WTC11 (cell line): ENCODE measurements around the gene THAP2. TPM values are rescaled to one million over a fixed set of nuclear protein-coding genes. Genes with fewer than 3 reads are reported as not detected.

Source experiments
- ATAC-seq: fragments of 200-7000 bp; cut with Tn5 transposase; 2 replicates; pipeline ENCODE4 v1.10.0; 2021; ENCODE audit warnings: mild to moderate bottlenecking, moderate library complexity
- CTCF ChIA-PET: fragments of 300-600 bp; sonication (Branson Sonifier 250); formaldehyde crosslinking; loops from one replicate; lab custom pipeline; 2021; ENCODE audit warnings: antibody characterized with exemption; lab: Charles Lee
- POLR2A ChIA-PET: fragments of 350-600 bp; sonication (Branson Sonifier 250); formaldehyde crosslinking; loops from one replicate; lab custom pipeline; 2021; ENCODE audit warnings: antibody characterized with exemption; lab: Charles Lee
- DNase-seq: peaks from one replicate; pipeline ENCODE4 v3.0.0; 2021; ENCODE audit warnings: low spot score
- H3K27ac Mint-ChIP-seq: 2 replicates; pipeline ENCODE4 v1.8.0; 2021; ENCODE audit warnings: mixed read lengths
- H3K27me3 Mint-ChIP-seq: 2 replicates; pipeline ENCODE4 v1.8.0; 2021; ENCODE audit warnings: low read depth, mild to moderate bottlenecking, moderate library complexity, mixed read lengths
- H3K36me3 Mint-ChIP-seq: 2 replicates; pipeline ENCODE4 v1.8.0; 2021; ENCODE audit warnings: mixed read lengths
- H3K4me1 Mint-ChIP-seq: 2 replicates; pipeline ENCODE4 v1.8.0; 2022; ENCODE audit warnings: mixed read lengths
- H3K4me3 Mint-ChIP-seq: 2 replicates; pipeline ENCODE4 v1.8.0; 2021; ENCODE audit warnings: mild to moderate bottlenecking, moderate library complexity, mixed read lengths
- H3K9me3 Mint-ChIP-seq: 2 replicates; pipeline ENCODE4 v1.8.0; 2021; ENCODE audit warnings: mixed read lengths
- AFF4 ChIP-seq: sonication (generic); formaldehyde crosslinking; IDR thresholded peaks from 2 replicates; pipeline ENCODE4 v1.8.1; 2023; ENCODE audit warnings: mild to moderate bottlenecking, missing genetic modification reagents, borderline replicate concordance
- ATF1 ChIP-seq: sonication (generic); formaldehyde crosslinking; IDR thresholded peaks from 2 replicates; pipeline ENCODE4 v1.8.1; 2023; ENCODE audit warnings: mild to moderate bottlenecking, moderate library complexity, missing genetic modification reagents
- CDX4 ChIP-seq: fragments of 250-450 bp; sonication (Bioruptor Pico); IDR thresholded peaks from 2 replicates; pipeline ENCODE4 v1.9.0; 2021; ENCODE audit warnings: moderate library complexity, mild to moderate bottlenecking, inconsistent platforms, borderline replicate concordance
- CREB1 ChIP-seq: sonication (generic); formaldehyde crosslinking; IDR thresholded peaks from 2 replicates; pipeline ENCODE4 v1.8.0; 2023; ENCODE audit warnings: mild to moderate bottlenecking, missing genetic modification reagents
- CREM ChIP-seq: sonication (generic); formaldehyde crosslinking; IDR thresholded peaks from 2 replicates; pipeline ENCODE4 v1.8.1; 2022; ENCODE audit warnings: mild to moderate bottlenecking, missing genetic modification reagents, moderate library complexity
- E2F1 ChIP-seq: sonication (generic); formaldehyde crosslinking; IDR thresholded peaks from 2 replicates; pipeline ENCODE4 v1.8.0; 2022; ENCODE audit warnings: mild to moderate bottlenecking, missing genetic modification reagents
- EMX1 ChIP-seq: fragments of 250-450 bp; sonication (Bioruptor Pico); IDR thresholded peaks from 2 replicates; pipeline ENCODE4 v1.8.0; 2021; ENCODE audit warnings: mild to moderate bottlenecking
- ETV6 ChIP-seq: sonication (generic); formaldehyde crosslinking; IDR thresholded peaks from 2 replicates; pipeline ENCODE4 v1.8.1; 2022; ENCODE audit warnings: mild to moderate bottlenecking, missing genetic modification reagents
- GTF2I ChIP-seq: fragments of 250-450 bp; sonication (Bioruptor Pico); conservative IDR thresholded peaks from 2 replicates; pipeline ENCODE4 v1.4.0; 2021; ENCODE audit warnings: mild to moderate bottlenecking
- HMGA2 ChIP-seq: fragments of 250-450 bp; sonication (Bioruptor Pico); IDR thresholded peaks from 2 replicates; pipeline ENCODE4 v1.4.0; 2021; ENCODE audit warnings: mild to moderate bottlenecking, moderate library complexity
- JUN ChIP-seq: sonication (generic); formaldehyde crosslinking; IDR thresholded peaks from 2 replicates; pipeline ENCODE4 v1.8.0; 2023; ENCODE audit warnings: mild to moderate bottlenecking, missing genetic modification reagents
- NR2C2 ChIP-seq: sonication (generic); formaldehyde crosslinking; IDR thresholded peaks from 2 replicates; pipeline ENCODE4 v1.8.0; 2022; ENCODE audit warnings: mild to moderate bottlenecking, missing genetic modification reagents
- OVOL2 ChIP-seq: fragments of 250-450 bp; sonication (Bioruptor Pico); IDR thresholded peaks from 2 replicates; pipeline ENCODE4 v1.9.0; 2021; ENCODE audit warnings: mild to moderate bottlenecking, borderline replicate concordance
- TCF7 ChIP-seq: sonication (generic); formaldehyde crosslinking; IDR thresholded peaks from 2 replicates; pipeline ENCODE4 v1.8.0; 2022; ENCODE audit warnings: mild to moderate bottlenecking, low read depth, missing genetic modification reagents, moderate library complexity
- TEAD1 ChIP-seq: sonication (generic); formaldehyde crosslinking; IDR thresholded peaks from 2 replicates; pipeline ENCODE4 v1.8.0; 2022; ENCODE audit warnings: mild to moderate bottlenecking, missing genetic modification reagents
- TEAD4 ChIP-seq: sonication (generic); formaldehyde crosslinking; IDR thresholded peaks from 2 replicates; pipeline ENCODE4 v1.8.0; 2022; ENCODE audit warnings: mild to moderate bottlenecking, missing genetic modification reagents
- ZBTB21 ChIP-seq: sonication (generic); formaldehyde crosslinking; IDR thresholded peaks from 2 replicates; pipeline ENCODE4 v1.8.1; 2023; ENCODE audit warnings: mild to moderate bottlenecking, missing genetic modification reagents, borderline replicate concordance
- ZNF232 ChIP-seq: sonication (generic); formaldehyde crosslinking; IDR thresholded peaks from 2 replicates; pipeline ENCODE4 v1.8.0; 2022; ENCODE audit warnings: mild to moderate bottlenecking, missing genetic modification reagents
- ZNF281 ChIP-seq: sonication (generic); formaldehyde crosslinking; IDR thresholded peaks from 2 replicates; pipeline ENCODE4 v1.8.0; 2023; ENCODE audit warnings: mild to moderate bottlenecking, missing genetic modification reagents
- ZNF317 ChIP-seq: sonication (generic); formaldehyde crosslinking; IDR thresholded peaks from 2 replicates; pipeline ENCODE4 v1.8.1; 2023; ENCODE audit warnings: low read depth, mild to moderate bottlenecking, moderate library complexity, missing genetic modification reagents, borderline replicate concordance
- ZNF671 ChIP-seq: fragments of 250-450 bp; sonication (Bioruptor Pico); IDR thresholded peaks from 2 replicates; pipeline ENCODE4 v1.8.0; 2021; ENCODE audit warnings: mild to moderate bottlenecking
- total RNA-seq: library from RNA; stranded (reverse); gene quantifications from 3 replicates; pipeline ENCODE4 v1.2.3, GENCODE V29; 2021

THAP2 gene
- total RNA-seq, 1 experiment from 2014 or later: 6.4 TPM

GRCh38 chr12:71671816-71672215 is 7.7 kb downstream of the THAP2 start:
- H3K27me3 Mint-ChIP-seq: no peaks in the 10 kb centered on the region
- CTCF ChIA-PET: no interaction called here

GRCh38 chr12:71682466-71682865 is 18.4 kb downstream of the THAP2 start:
- ChIA-PET CTCF (no interaction called here), POLR2A (no interaction called here)
- H3K36me3 Mint-ChIP-seq: no peaks in the 10 kb centered on the region
- DNase-seq: no peak
- H3K9me3 Mint-ChIP-seq: no peaks in the 10 kb centered on the region
- peaks cover 6% of the 10 kb centered on the region for H3K4me1 Mint-ChIP-seq
- H3K27me3 Mint-ChIP-seq: no peaks in the 10 kb centered on the region
- H3K4me3 Mint-ChIP-seq: no peak overlapping the region
- H3K27ac Mint-ChIP-seq: no peak overlapping the region
- no peak for ATAC-seq
- TF ChIP-seq E2F1 (CRISPR knock-in tag): no peak
- no peak for TF ChIP-seq EMX1 (CRISPR knock-in tag)
- no peak for TF ChIP-seq ZNF232
- no peak for TF ChIP-seq TEAD1
- no peak for TF ChIP-seq CREM (CRISPR knock-in tag)
- no peak for TF ChIP-seq JUN (CRISPR knock-in tag)
- TF ChIP-seq ETV6: no peak
- TF ChIP-seq ZNF317: no peak
- no peak for TF ChIP-seq HMGA2
- no peak for TF ChIP-seq ATF1 (CRISPR knock-in tag)
- TF ChIP-seq NR2C2 (CRISPR knock-in tag): no peak
- TF ChIP-seq ZNF281 (CRISPR knock-in tag): no peak
- TF ChIP-seq CREB1 (CRISPR knock-in tag): no peak
- TF ChIP-seq CDX4 (CRISPR knock-in tag): no peak
- no peak for TF ChIP-seq OVOL2 (CRISPR knock-in tag)
- no peak for TF ChIP-seq AFF4

More at GRCh38 chr12:71671816-71672215, 7.7 kb downstream of the THAP2 start:
- Mint-ChIP-seq H3K9me3 (no peaks in the 10 kb centered on the region), H3K36me3 (peaks cover 4% of the 10 kb centered on the region), H3K4me3 (no peak overlapping the region), H3K27ac (no peak overlapping the region), H3K4me1 (peaks cover 3% of the 10 kb centered on the region; the same call in 1 of the 2 replicates)
- DNase-seq (no peak), ATAC-seq (no peak)
- POLR2A ChIA-PET: interaction anchor here (1.1 to 1.3 kb wide), 2 partner anchors 8 to 13 kb away, joined by 3 read pairs; partner anchors contain the start of gene ZFC3H1
- TF ChIP-seq ZNF671 (CRISPR knock-in tag): no peak
- TF ChIP-seq ATF1 (CRISPR knock-in tag): no peak
- TF ChIP-seq TCF7 (CRISPR knock-in tag): no peak
- TF ChIP-seq TEAD4 (CRISPR knock-in tag): no peak
- no peak for TF ChIP-seq ZBTB21 (CRISPR knock-in tag)
- no peak for TF ChIP-seq GTF2I
